Effector memory CD8-positive, alpha-beta T cell (primary cell): ENCODE data around the gene PKD1.
"Not testable (repeated sequence)": the region's sequence is repeated elsewhere in the genome, so short reads cannot be mapped to it uniquely, and the experiment has no call there.

Experiments used
- ATAC-seq: fragments of 150-1000 bp; cut with Tn5 transposase; replicated peaks from 2 replicates; pipeline ENCODE4 v1.10.0; 2021; ENCODE audit warnings: mild to moderate bottlenecking, moderate library complexity
- DNase-seq, 3 experiments: peaks; one replicate each; pipeline ENCODE4 v3.0.0; 2021
- H3K27ac Mint-ChIP-seq, 2 donors: one replicate each; pipeline ENCODE4 v1.8.0; 2022; ENCODE audit warnings: mild to moderate bottlenecking in 2 of 2, mixed read lengths in 2 of 2, moderate library complexity in 2 of 2
- H3K27me3 Mint-ChIP-seq, 2 donors: one replicate each; pipeline ENCODE4 v1.8.0; 2022; ENCODE audit warnings: mixed read lengths in 2 of 2
- H3K36me3 Mint-ChIP-seq: one replicate; pipeline ENCODE4 v1.8.0; 2022; ENCODE audit warnings: mild to moderate bottlenecking, moderate library complexity, mixed read lengths; ENCODE audit not compliant: insufficient read depth
- H3K4me1 Mint-ChIP-seq, 2 donors: one replicate each; pipeline ENCODE4 v1.8.0; 2022; ENCODE audit warnings: low read depth in 2 of 2, mixed read lengths in 2 of 2
- H3K4me3 Mint-ChIP-seq, 2 donors: one replicate each; pipeline ENCODE4 v1.8.0; 2022; ENCODE audit warnings: mild to moderate bottlenecking in 2 of 2, mixed read lengths in 2 of 2, moderate library complexity in 2 of 2
- H3K9me3 Mint-ChIP-seq, 2 donors: one replicate each; pipeline ENCODE4 v1.8.0; 2022; ENCODE audit warnings: mixed read lengths in 2 of 2

PKD1 gene

GRCh38 chr16:2151188-2152091, 15.7 kb upstream of the PKD1 start:
- Mint-ChIP-seq H3K27ac (peak overlapping the region in 1 of 2 donors; percentile 24), H3K9me3 (no peaks in the 10 kb centered on the region), H3K4me3 (peak overlapping the region in 1 of 2 donors; percentile 97), H3K36me3 (peaks cover 15% of the 10 kb centered on the region), H3K4me1 (peaks cover 35 to 43% of the 10 kb centered on the region in 2 donors), H3K27me3 (no peaks in the 10 kb centered on the region)
- ATAC-seq (no peak), DNase-seq (no peak)

- H3K36me3 Mint-ChIP-seq: peaks cover 15% of the 10 kb centered on the region
- H3K27ac Mint-ChIP-seq: no peak overlapping the region
- ATAC-seq (no peak), DNase-seq (no peak)
- H3K27me3 Mint-ChIP-seq: no peaks in the 10 kb centered on the region
- H3K9me3 Mint-ChIP-seq: no peaks in the 10 kb centered on the region
- H3K4me3 Mint-ChIP-seq: peak overlapping the region in 1 of 2 donors; percentile 62
- peaks cover 29 to 37% of the 10 kb centered on the region in 2 donors for H3K4me1 Mint-ChIP-seq
Observed at GRCh38 chr16:2150418-2151187, 14.9 kb upstream of the PKD1 start.

GRCh38 chr16:2149630-2150417, 14.1 kb upstream of the PKD1 start:
- H3K27ac Mint-ChIP-seq: no peak overlapping the region

GRCh38 chr16:2148714-2149629, 13.3 kb upstream of the PKD1 start:
- ATAC-seq (peak; percentile 45), DNase-seq (no peak)
- peaks cover 5% of the 10 kb centered on the region for H3K36me3 Mint-ChIP-seq
- H3K4me1 Mint-ChIP-seq: peaks cover 20 to 23% of the 10 kb centered on the region in 2 donors
- no peak overlapping the region for H3K27ac Mint-ChIP-seq
- peak overlapping the region; percentile 62 to 69 for H3K4me3 Mint-ChIP-seq
- H3K9me3 Mint-ChIP-seq: no peaks in the 10 kb centered on the region
- H3K27me3 Mint-ChIP-seq: no peaks in the 10 kb centered on the region

More at GRCh38 chr16:2149630-2150417, 14.1 kb upstream of the PKD1 start:
- H3K9me3 Mint-ChIP-seq: no peaks in the 10 kb centered on the region
- ATAC-seq (no peak), DNase-seq (no peak)
- peaks cover 7% of the 10 kb centered on the region for H3K36me3 Mint-ChIP-seq
- no peaks in the 10 kb centered on the region for H3K27me3 Mint-ChIP-seq
- H3K4me3 Mint-ChIP-seq: peak overlapping the region; percentile 62 to 69
- H3K4me1 Mint-ChIP-seq: peaks cover 28 to 30% of the 10 kb centered on the region in 2 donors

- no peaks in the 10 kb centered on the region for H3K9me3 Mint-ChIP-seq
Observed at GRCh38 chr16:2147981-2148671, 12.4 kb upstream of the PKD1 start, which contains the start of gene RAB26. RAB26 (plus strand) TSS chr16:2148625; CDS start chr16:2148784, 159 bp downstream.

GRCh38 chr16:2147378-2147777, 11.7 kb upstream of the PKD1 start:
- H3K27ac Mint-ChIP-seq: no peak overlapping the region
- H3K4me3 Mint-ChIP-seq: peak overlapping the region; percentile 29 to 52

More at GRCh38 chr16:2147981-2148671, 12.4 kb upstream of the PKD1 start, which contains the start of gene RAB26:
- Mint-ChIP-seq H3K27ac (no peak within 1 kb of the TSS), H3K4me3 (peak within 1 kb of the TSS; percentile 62 to 69), H3K4me1 (peaks cover 12 to 14% of the 10 kb centered on the region in 2 donors), H3K27me3 (no peaks in the 10 kb centered on the region), H3K36me3 (peaks cover 5% of the 10 kb centered on the region)
- DNase-seq (peak in 1 of 3 experiments; percentile 32), ATAC-seq (peak; percentile 83)

GRCh38 chr16:2145843-2146242, 10.1 kb upstream of the PKD1 start:
- peaks cover 7% of the 10 kb centered on the region for H3K36me3 Mint-ChIP-seq
- no peaks in the 10 kb centered on the region for H3K27me3 Mint-ChIP-seq
- H3K27ac Mint-ChIP-seq: no peak overlapping the region

More at GRCh38 chr16:2147378-2147777, 11.7 kb upstream of the PKD1 start:
- Mint-ChIP-seq H3K27me3 (no peaks in the 10 kb centered on the region), H3K36me3 (peaks cover 3% of the 10 kb centered on the region), H3K4me1 (peaks cover 7 to 13% of the 10 kb centered on the region in 2 donors), H3K9me3 (no peaks in the 10 kb centered on the region)
- ATAC-seq (no peak), DNase-seq (no peak)

GRCh38 chr16:2143878-2144485, 8.3 kb upstream of the PKD1 start:
- ATAC-seq: no peak
- peaks cover 7% of the 10 kb centered on the region for H3K36me3 Mint-ChIP-seq
- H3K9me3 Mint-ChIP-seq: no peaks in the 10 kb centered on the region
- H3K27me3 Mint-ChIP-seq: no peaks in the 10 kb centered on the region
- peaks cover 2 to 6% of the 10 kb centered on the region in 2 donors for H3K4me1 Mint-ChIP-seq
- DNase-seq: no peak
- H3K27ac Mint-ChIP-seq: no peak overlapping the region
- no peak overlapping the region for H3K4me3 Mint-ChIP-seq

More at GRCh38 chr16:2145843-2146242, 10.1 kb upstream of the PKD1 start:
- no peak for ATAC-seq
- Mint-ChIP-seq H3K9me3 (no peaks in the 10 kb centered on the region), H3K4me1 (peaks cover 4 to 6% of the 10 kb centered on the region in 2 donors), H3K4me3 (no peak overlapping the region)
- no peak for DNase-seq

- DNase-seq (no peak), ATAC-seq (no peak)
- Mint-ChIP-seq H3K36me3 (peaks cover 7% of the 10 kb centered on the region), H3K27ac (no peak overlapping the region), H3K4me3 (no peak overlapping the region), H3K4me1 (peaks cover 2 to 6% of the 10 kb centered on the region in 2 donors), H3K27me3 (no peaks in the 10 kb centered on the region), H3K9me3 (no peaks in the 10 kb centered on the region)
Observed at GRCh38 chr16:2142942-2143877, 7.5 kb upstream of the PKD1 start.

GRCh38 chr16:2135071-2135470, 627 bp downstream of the PKD1 start:
- not testable (repeated sequence) for H3K4me1 Mint-ChIP-seq, H3K9me3 Mint-ChIP-seq, H3K27me3 Mint-ChIP-seq, H3K27ac Mint-ChIP-seq, H3K36me3 Mint-ChIP-seq, DNase-seq, ATAC-seq
- H3K4me3 Mint-ChIP-seq: peak overlapping the region; percentile 64 to 73

- not testable (repeated sequence) for H3K9me3 Mint-ChIP-seq, DNase-seq
Observed at GRCh38 chr16:2133797-2134196, 1.9 kb downstream of the PKD1 start.

More at GRCh38 chr16:2133797-2134196, 1.9 kb downstream of the PKD1 start:
- not testable (repeated sequence) for H3K4me3 Mint-ChIP-seq, H3K27me3 Mint-ChIP-seq, ATAC-seq, H3K27ac Mint-ChIP-seq, H3K4me1 Mint-ChIP-seq, H3K36me3 Mint-ChIP-seq
